ENCODE measurements around the gene PGD. TPM values are rescaled to one million over a fixed set of nuclear protein-coding genes. Genes with fewer than 3 reads are reported as not detected.
"Not testable (repeated sequence)": the region's sequence is repeated elsewhere in the genome, so short reads cannot be mapped to it uniquely, and the experiment has no call there.

PGD gene
- total RNA-seq, 1 donor from 2014 or later = 352 TPM

DNA sequence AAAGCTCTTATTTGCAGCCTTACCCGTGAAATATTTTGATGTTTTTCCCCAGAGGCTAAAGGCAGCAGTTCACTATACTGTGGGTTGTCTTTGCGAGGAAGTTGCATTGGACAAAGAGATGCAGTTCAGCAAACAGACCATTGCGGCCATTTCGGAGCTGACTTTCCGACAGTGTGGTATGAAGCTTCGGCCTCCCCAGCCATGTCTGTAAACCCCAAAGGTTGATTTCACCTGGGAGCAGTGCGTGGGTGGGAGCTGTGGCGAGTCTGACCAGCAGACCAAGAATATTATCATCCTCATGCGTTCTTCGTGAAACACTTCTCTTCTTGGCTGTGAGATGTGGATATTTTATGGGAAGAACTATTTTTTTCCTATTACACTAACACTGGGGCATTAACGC lies 34.9 kb downstream of the PGD start:
- no peak for DNase-seq (ENCODE audit: low read depth, low spot score)

- DNase-seq (ENCODE audit: low read depth, low spot score) = no peak
These were observed 35.7 kb downstream of the PGD start for GRCh38 chr1:10434590-10434989.

DNA sequence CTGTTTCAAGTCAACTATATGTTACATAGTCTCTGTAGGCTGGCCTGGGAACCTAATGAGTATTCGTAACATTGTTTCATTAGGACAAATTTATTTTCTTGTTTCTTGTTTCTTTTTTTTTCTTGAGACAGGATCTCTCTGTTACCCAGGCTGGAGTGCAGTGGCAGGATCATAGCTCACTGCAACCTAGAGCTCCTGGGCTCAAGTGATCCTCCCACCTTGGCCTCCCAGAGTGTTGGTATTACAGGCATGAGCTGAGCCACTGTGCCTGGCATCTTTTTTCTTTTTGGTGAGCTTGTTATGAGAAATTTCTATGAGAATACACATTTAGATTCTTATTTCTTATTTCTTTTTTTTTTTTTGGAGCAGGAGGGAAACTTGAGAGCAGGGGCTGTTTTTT lies 38.2 kb downstream of the PGD start:
- no peak for DNase-seq (ENCODE audit: low read depth, low spot score)

- DNase-seq (ENCODE audit: low read depth, low spot score) = no peak
These were observed 39.9 kb downstream of the PGD start for GRCh38 chr1:10438677-10439163.

DNA sequence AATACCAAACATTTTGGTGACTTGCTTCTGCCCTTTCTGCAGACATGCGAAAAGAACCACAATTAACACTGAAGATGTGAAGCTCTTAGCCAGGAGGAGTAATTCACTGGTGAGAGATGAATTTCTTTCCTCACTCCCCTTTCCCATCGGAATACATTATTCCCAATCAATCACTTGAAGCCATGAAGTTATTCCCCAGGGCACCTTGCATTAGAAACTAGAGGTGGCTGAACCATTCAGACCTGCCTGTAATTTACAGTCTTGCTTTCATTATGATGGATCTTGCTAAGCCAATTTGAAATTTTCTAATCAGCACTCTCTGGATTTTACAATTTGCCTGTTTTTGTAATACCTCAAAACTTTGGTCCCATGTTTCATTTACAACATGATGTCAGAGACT lies 41.4 kb downstream of the PGD start:
- no peak for DNase-seq (ENCODE audit: low read depth, low spot score)

GRCh38 chr1:10440794-10441193 lies 41.9 kb downstream of the PGD start:
- DNase-seq (ENCODE audit: low read depth, low spot score) = no peak

DNA sequence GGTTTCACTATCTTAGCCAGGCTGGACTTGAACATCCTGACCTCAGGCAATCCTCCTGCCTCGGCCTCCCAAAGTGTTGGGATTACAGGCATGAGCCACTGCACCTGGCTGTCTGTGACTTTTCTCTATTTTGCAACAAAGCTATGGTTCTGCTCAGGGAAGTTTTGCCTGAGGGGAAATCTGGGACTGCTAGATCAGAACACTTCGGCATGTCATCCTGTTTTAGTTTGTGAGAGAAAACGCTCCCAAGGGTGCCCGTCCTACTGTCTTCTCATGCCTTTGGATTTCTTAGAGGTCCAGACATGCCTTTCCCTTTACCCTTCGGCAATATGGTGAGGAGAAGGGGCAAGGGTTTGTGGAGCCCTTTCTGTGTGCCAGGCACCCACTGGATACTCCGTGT lies 45.4 kb downstream of the PGD start:
- DNase-seq (ENCODE audit: low read depth, low spot score) = no peak

GRCh38 chr1:10444795-10445397 lies 46.0 kb downstream of the PGD start:
- DNase-seq (ENCODE audit: low read depth, low spot score) = no peak

DNA sequence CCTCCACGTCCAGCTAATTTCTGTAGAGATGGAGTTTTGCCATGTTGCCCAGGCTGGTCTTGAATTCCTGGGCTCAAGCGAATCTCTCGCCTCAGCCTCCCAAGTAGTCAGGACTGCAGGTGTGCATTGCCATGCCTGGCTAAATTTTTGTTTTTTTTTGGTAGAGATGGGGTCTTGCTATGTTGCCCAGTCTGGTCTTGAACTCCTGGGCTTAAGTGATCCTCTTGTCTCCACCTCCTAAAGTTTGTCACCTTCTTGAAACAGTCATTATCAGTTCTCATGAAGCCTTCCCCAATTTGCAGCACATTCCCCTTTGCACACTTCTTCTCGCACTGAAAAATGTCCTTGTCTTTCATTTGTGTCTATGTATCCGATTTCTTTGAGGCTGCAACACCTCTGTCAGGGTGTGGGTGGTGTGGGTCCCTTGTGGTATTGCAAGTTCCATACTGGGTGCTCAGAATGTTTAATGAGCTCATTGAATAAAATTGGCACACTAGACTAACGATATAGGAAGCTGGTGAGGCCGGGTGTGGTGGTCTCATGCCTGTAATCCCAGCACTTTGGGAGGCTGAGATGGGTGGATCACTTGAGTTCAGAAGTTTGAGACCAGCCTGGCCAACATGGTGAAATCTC lies 48.0 kb downstream of the PGD start:
- no peak for DNase-seq (ENCODE audit: low read depth, low spot score)

- no peak for DNase-seq (ENCODE audit: low read depth, low spot score)
These were observed 50.9 kb downstream of the PGD start, which contains the start of gene CORT for GRCh38 chr1:10449751-10450150. CORT (plus strand) TSS chr1:10450031; CDS start chr1:10450224, 193 bp downstream.

GRCh38 chr1:10450156-10450814 lies 51.4 kb downstream of the PGD start:
- DNase-seq (ENCODE audit: low read depth, low spot score) = no peak

- no peak for DNase-seq (ENCODE audit: low read depth, low spot score)
These were observed 52.0 kb downstream of the PGD start for GRCh38 chr1:10450836-10451235.

DNA sequence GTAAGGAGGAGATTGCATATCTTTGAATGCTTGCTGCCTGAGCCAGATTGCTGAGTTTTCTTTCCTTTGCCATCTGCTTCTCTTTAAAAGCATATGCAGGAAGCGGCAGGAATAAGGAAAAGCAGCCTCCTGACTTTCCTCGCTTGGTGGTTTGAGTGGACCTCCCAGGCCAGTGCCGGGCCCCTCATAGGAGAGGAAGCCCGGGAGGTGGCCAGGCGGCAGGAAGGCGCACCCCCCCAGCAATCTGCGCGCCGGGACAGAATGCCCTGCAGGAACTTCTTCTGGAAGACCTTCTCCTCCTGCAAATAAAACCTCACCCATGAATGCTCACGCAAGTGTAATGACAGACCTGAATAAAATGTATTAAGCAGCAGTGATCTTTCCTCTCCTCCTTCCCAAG lies 52.4 kb downstream of the PGD start:
- DNase-seq (ENCODE audit: low read depth, low spot score) = no peak

GRCh38 chr1:10456048-10456447 lies 57.2 kb downstream of the PGD start:
- no peak for DNase-seq (ENCODE audit: low read depth, low spot score)

DNA sequence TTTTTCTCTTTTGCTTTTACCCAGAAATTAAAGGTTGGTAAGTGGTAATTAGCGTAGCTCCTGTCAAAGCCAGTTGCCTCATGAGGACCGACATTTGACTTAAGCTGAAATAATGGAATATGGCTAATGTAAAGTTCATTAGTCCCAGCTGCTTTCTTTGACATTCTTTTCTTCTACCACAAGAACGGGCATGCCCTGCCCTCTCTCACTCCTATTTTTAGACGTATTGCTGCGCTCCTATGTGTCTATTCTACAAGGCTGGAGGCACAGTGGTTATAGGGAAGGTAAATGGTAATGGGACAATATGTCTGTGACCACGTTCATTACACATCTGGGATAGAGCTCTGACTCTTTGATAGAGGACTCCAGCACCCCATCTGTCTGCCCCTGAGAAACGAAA lies 57.8 kb downstream of the PGD start:
- DNase-seq (ENCODE audit: low read depth, low spot score) = no peak

- DNase-seq (ENCODE audit: low read depth, low spot score) = not testable (repeated sequence)
These were observed 58.6 kb downstream of the PGD start for GRCh38 chr1:10457462-10457861.

- no peak for DNase-seq (ENCODE audit: low read depth, low spot score)
These were observed 59.0 kb downstream of the PGD start for GRCh38 chr1:10457875-10458274.

DNA sequence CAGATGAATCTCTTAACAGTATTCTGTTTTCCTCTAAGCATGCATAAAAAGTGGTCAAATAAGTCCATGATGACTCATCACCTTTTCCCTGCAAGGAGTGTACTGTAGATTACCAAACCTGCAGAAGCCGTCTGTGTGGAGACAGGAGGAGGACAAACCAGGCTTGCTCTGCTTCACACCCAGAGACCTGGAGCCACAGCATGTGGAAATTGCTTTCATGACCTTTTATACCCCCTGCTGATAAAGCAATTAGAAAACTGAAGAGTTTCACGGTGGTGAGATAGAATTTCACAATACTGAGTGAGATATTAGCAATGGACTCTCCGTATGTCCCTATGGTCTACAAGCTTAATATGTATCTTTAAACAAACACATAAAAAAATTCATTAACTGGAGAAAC lies 60.3 kb downstream of the PGD start:
- no peak for DNase-seq (ENCODE audit: low read depth, low spot score)

- DNase-seq (ENCODE audit: low read depth, low spot score) = no peak
These were observed 68.2 kb downstream of the PGD start for GRCh38 chr1:10467078-10467477.

- no peak for DNase-seq (ENCODE audit: low read depth, low spot score)
These were observed 71.2 kb downstream of the PGD start for GRCh38 chr1:10470043-10470442.

Data from pulmonary artery endothelial cell (primary cell).